HCT116 (cell line): ENCODE results near the gene ALDH1A2.

Source experiments
- EZH2 ChIP-seq: fragments of 200-600 bp; sonication (generic); IDR thresholded peaks from 2 replicates; pipeline ENCODE4 v1.6.1; 2017; ENCODE audit warnings: antibody characterized with exemption, mixed run types
- EZH2phosphoT487 ChIP-seq: fragments of 200-600 bp; IDR thresholded peaks from 2 replicates; pipeline ENCODE4 v1.6.1; 2018; ENCODE audit warnings: antibody characterized with exemption, borderline replicate concordance
- POLR2AphosphoS5 ChIP-seq: IDR thresholded peaks from 2 replicates; pipeline ENCODE4 v1.6.1; 2011; ENCODE audit warnings: mild to moderate bottlenecking, low read depth, low read length, moderate library complexity
- REST ChIP-seq: IDR thresholded peaks from 2 replicates; pipeline ENCODE4 v1.6.1; 2012; ENCODE audit warnings: low read depth
- YY1 ChIP-seq: IDR thresholded peaks from 2 replicates; pipeline ENCODE4 v1.6.1; 2011; ENCODE audit warnings: low read length, low read depth, moderate library complexity, mild to moderate bottlenecking; ENCODE audit not compliant: insufficient replicate concordance; ENCODE audit errors: extremely low read depth
- TF ChIP-seq, protein P1 (sequence below): IDR thresholded peaks from 2 replicates; pipeline ENCODE4 v1.6.1; 2012
- TF ChIP-seq, protein P2 (sequence below), 3 experiments: fragments of 200-600 bp in 1 of 3; sonication (generic) in 1 of 3; IDR thresholded peaks in 2 of 3; conservative IDR thresholded peaks in 1 of 3; 2 replicates each; pipeline ENCODE4 v1.5.1; 2012 to 2017; ENCODE audit warnings: low read depth in 2 of 3, low read length in 2 of 3, antibody characterized with exemption in 1 of 3, borderline replicate concordance in 1 of 3, control low read depth in 1 of 3, mild to moderate bottlenecking in 1 of 3, mixed read lengths in 1 of 3, mixed run types in 1 of 3, moderate library complexity in 1 of 3; ENCODE audit not compliant: insufficient read depth in 1 of 3

GRCh38 chr15:58080398-58080797, 14.9 kb upstream of the ALDH1A2 start:
- no peak for TF ChIP-seq EZH2
- TF ChIP-seq, protein P1, sequence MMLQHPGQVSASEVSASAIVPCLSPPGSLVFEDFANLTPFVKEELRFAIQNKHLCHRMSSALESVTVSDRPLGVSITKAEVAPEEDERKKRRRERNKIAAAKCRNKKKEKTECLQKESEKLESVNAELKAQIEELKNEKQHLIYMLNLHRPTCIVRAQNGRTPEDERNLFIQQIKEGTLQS: no peak
- no peak for TF ChIP-seq REST
- no peak for TF ChIP-seq EZH2phosphoT487
- no peak for TF ChIP-seq YY1
- TF ChIP-seq, protein P2, sequence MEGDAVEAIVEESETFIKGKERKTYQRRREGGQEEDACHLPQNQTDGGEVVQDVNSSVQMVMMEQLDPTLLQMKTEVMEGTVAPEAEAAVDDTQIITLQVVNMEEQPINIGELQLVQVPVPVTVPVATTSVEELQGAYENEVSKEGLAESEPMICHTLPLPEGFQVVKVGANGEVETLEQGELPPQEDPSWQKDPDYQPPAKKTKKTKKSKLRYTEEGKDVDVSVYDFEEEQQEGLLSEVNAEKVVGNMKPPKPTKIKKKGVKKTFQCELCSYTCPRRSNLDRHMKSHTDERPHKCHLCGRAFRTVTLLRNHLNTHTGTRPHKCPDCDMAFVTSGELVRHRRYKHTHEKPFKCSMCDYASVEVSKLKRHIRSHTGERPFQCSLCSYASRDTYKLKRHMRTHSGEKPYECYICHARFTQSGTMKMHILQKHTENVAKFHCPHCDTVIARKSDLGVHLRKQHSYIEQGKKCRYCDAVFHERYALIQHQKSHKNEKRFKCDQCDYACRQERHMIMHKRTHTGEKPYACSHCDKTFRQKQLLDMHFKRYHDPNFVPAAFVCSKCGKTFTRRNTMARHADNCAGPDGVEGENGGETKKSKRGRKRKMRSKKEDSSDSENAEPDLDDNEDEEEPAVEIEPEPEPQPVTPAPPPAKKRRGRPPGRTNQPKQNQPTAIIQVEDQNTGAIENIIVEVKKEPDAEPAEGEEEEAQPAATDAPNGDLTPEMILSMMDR (IDR thresholded peaks at IDR 0.05 in 2 of 3, conservative IDR thresholded peaks at IDR 0.05 in 1 of 3; ENCODE audit: borderline replicate concordance in 1 of 3, insufficient read depth in 1 of 3, low read depth in 2 of 3, low read length in 2 of 3): no peak
- TF ChIP-seq POLR2AphosphoS5: no peak
